HEK293T (cell line): Measurements from ENCODE around the gene TAF11L10.

Source experiments
- ELF4 ChIP-seq: fragments of 450-650 bp; IDR thresholded peaks from 2 replicates; pipeline ENCODE4 v1.6.1; 2017; ENCODE audit warnings: antibody characterized with exemption
- FOXM1 ChIP-seq: fragments of 450-650 bp; IDR thresholded peaks from 2 replicates; pipeline ENCODE4 v1.6.1; 2017; ENCODE audit warnings: mild to moderate bottlenecking, borderline replicate concordance
- SP1 ChIP-seq: fragments of 450-650 bp; IDR thresholded peaks from 2 replicates; pipeline ENCODE4 v1.6.1; 2017
- SUZ12 ChIP-seq: fragments of 450-650 bp; IDR thresholded peaks from 2 replicates; pipeline ENCODE4 v1.6.1; 2016; ENCODE audit warnings: mild to moderate bottlenecking

GRCh38 chr5:17619354-17619753, 21.7 kb upstream of the TAF11L10 start:
- TF ChIP-seq FOXM1 (no peak), SUZ12 (no peak), ELF4 (no peak), SP1 (no peak)
